ENCODE data around the gene PAAF1. TPM values are rescaled to one million over a fixed set of nuclear protein-coding genes. Genes with fewer than 3 reads are reported as not detected.
"Not testable (repeated sequence)": the region's sequence is repeated elsewhere in the genome, so short reads cannot be mapped to it uniquely, and the experiment has no call there.

The PAAF1 gene
- total RNA-seq, 2 donors from 2014 or later, result 15.4 to 19.9 TPM

GRCh38 chr11:73936047-73936446, 59.2 kb downstream of the PAAF1 start:
- intact Hi-C loops (cut with DNase I); ATAC-seq; DNase-seq: not testable (repeated sequence)

GRCh38 chr11:73939096-73939495, 62.3 kb downstream of the PAAF1 start:
- ATAC-seq, result no peak

GRCh38 chr11:73940801-73941570, 64.2 kb downstream of the PAAF1 start:
- ATAC-seq, result no peak
- intact Hi-C loops (cut with DNase I), result no loop called here
- DNase-seq, result no peak

More at GRCh38 chr11:73939096-73939495, 62.3 kb downstream of the PAAF1 start:
- intact Hi-C loops (cut with DNase I), result no loop called here
- DNase-seq, result no peak

GRCh38 chr11:73942010-73942409, 65.2 kb downstream of the PAAF1 start:
- intact Hi-C loops (cut with DNase I), result no loop called here
- ATAC-seq, result no peak

GRCh38 chr11:73944085-73944484, 67.3 kb downstream of the PAAF1 start:
- no peak for ATAC-seq
- DNase-seq, result no peak
- intact Hi-C loops (cut with DNase I), result no loop called here

More at GRCh38 chr11:73942010-73942409, 65.2 kb downstream of the PAAF1 start:
- no peak for DNase-seq

GRCh38 chr11:73944901-73945300, 68.1 kb downstream of the PAAF1 start:
- ATAC-seq (no peak), DNase-seq (no peak)
- intact Hi-C loops (cut with DNase I), result no loop called here

- DNase-seq, result no peak
- intact Hi-C loops (cut with DNase I), result no loop called here
- ATAC-seq, result no peak
Observed at GRCh38 chr11:73945396-73945795, 68.6 kb downstream of the PAAF1 start.

GRCh38 chr11:73946798-73947458, 70.1 kb downstream of the PAAF1 start:
- no peak for DNase-seq
- no peak for ATAC-seq
- intact Hi-C loops (cut with DNase I), result no loop called here

GRCh38 chr11:73949246-73949645, 72.4 kb downstream of the PAAF1 start:
- DNase-seq, result no peak
- intact Hi-C loops (cut with DNase I), result no loop called here
- no peak for ATAC-seq

- no peak for ATAC-seq
- no peak for DNase-seq
- intact Hi-C loops (cut with DNase I), result no loop called here
Observed at GRCh38 chr11:73949912-73950311, 73.1 kb downstream of the PAAF1 start.

- DNase-seq (no peak), ATAC-seq (peak; percentile 51 to 59)
- intact Hi-C loops (cut with DNase I), result no loop called here
Observed at GRCh38 chr11:73950869-73951710, 74.3 kb downstream of the PAAF1 start, which contains the start of gene DNAJB13. TSS of gene DNAJB13 (plus strand) at chr11:73951026. CDS start at chr11:73951070, 44 bp downstream.

GRCh38 chr11:73951797-73952196, 75.0 kb downstream of the PAAF1 start:
- no peak for DNase-seq
- ATAC-seq, result no peak
- intact Hi-C loops (cut with DNase I), result no loop called here

- intact Hi-C loops (cut with DNase I), result no loop called here
- no peak for DNase-seq
- no peak for ATAC-seq
Observed at GRCh38 chr11:73956876-73957653, 80.3 kb downstream of the PAAF1 start.

GRCh38 chr11:73957654-73958361, 81.0 kb downstream of the PAAF1 start:
- ATAC-seq (no peak), DNase-seq (no peak)
- intact Hi-C loops (cut with DNase I), result no loop called here

- ATAC-seq, result no peak
- no peak for DNase-seq
- intact Hi-C loops (cut with DNase I), result no loop called here
Observed at GRCh38 chr11:73958521-73959141, 81.8 kb downstream of the PAAF1 start.

- DNase-seq (no peak), ATAC-seq (no peak)
- intact Hi-C loops (cut with DNase I), result no loop called here
Observed at GRCh38 chr11:73961321-73961720, 84.5 kb downstream of the PAAF1 start.

- ATAC-seq, result no peak
- intact Hi-C loops (cut with DNase I), result no loop called here
- DNase-seq, result no peak
Observed at GRCh38 chr11:73962101-73962705, 85.4 kb downstream of the PAAF1 start.

Measured in left cardiac atrium (tissue), 4 donors.